ENCODE measurements around the gene HIVEP1.

- TF ChIP-seq CTCF (IDR thresholded peaks at IDR 0.05) (no peak), POLR2A (IDR thresholded peaks at IDR 0.05) (no peak)
Observed at GRCh38 chr6:11965499-11965898, 46.6 kb upstream of the HIVEP1 start.

Measured in body of pancreas (tissue), 4 donors.